KG1 (cell line): ENCODE data around the gene GAB1.

Experiments used
- DNase-seq: peaks from one replicate; lab custom pipeline; 2025; lab: John Stamatoyannopoulos, UW

GAB1 gene

GRCh38 chr4:143358923-143359643 lies 22.4 kb downstream of the GAB1 start:
- peak; percentile 63 for DNase-seq

- DNase-seq, result peak; percentile 43
These were observed 23.0 kb downstream of the GAB1 start for GRCh38 chr4:143359644-143360193.

- DNase-seq, result no peak
These were observed 24.4 kb downstream of the GAB1 start for GRCh38 chr4:143360838-143361625.

GRCh38 chr4:143362349-143363046 lies 25.8 kb downstream of the GAB1 start:
- no peak for DNase-seq

GRCh38 chr4:143363332-143363731 lies 26.7 kb downstream of the GAB1 start:
- no peak for DNase-seq

- no peak for DNase-seq
These were observed 27.4 kb downstream of the GAB1 start for GRCh38 chr4:143364063-143364462.

- no peak for DNase-seq
These were observed 31.2 kb downstream of the GAB1 start for GRCh38 chr4:143367863-143368262.

- no peak for DNase-seq
These were observed 32.9 kb downstream of the GAB1 start for GRCh38 chr4:143369552-143369951.

- no peak for DNase-seq
These were observed 35.6 kb downstream of the GAB1 start for GRCh38 chr4:143372093-143372915.

- DNase-seq, result no peak
These were observed 37.6 kb downstream of the GAB1 start for GRCh38 chr4:143374255-143374654.

GRCh38 chr4:143374771-143375170 lies 38.1 kb downstream of the GAB1 start:
- DNase-seq, result no peak

- DNase-seq, result peak; percentile 37
These were observed 38.8 kb downstream of the GAB1 start for GRCh38 chr4:143375326-143376073.

- peak; percentile 12 for DNase-seq
These were observed 41.0 kb downstream of the GAB1 start for GRCh38 chr4:143377611-143378099.

- DNase-seq, result no peak
These were observed 44.0 kb downstream of the GAB1 start for GRCh38 chr4:143380629-143381028.

- no peak for DNase-seq
These were observed 44.8 kb downstream of the GAB1 start for GRCh38 chr4:143381189-143382118.

GRCh38 chr4:143382596-143382995 lies 45.9 kb downstream of the GAB1 start:
- DNase-seq, result no peak

- no peak for DNase-seq
These were observed 46.4 kb downstream of the GAB1 start for GRCh38 chr4:143383005-143383574.

- no peak for DNase-seq
These were observed 47.8 kb downstream of the GAB1 start for GRCh38 chr4:143384381-143384994.

GRCh38 chr4:143386812-143387211 lies 50.1 kb downstream of the GAB1 start:
- no peak for DNase-seq
